Sigmoid colon (tissue), 7 donors: ENCODE data around the gene C2orf42. TPM values are rescaled to one million over a fixed set of nuclear protein-coding genes. Genes with fewer than 3 reads are reported as not detected.
"Not testable (repeated sequence)": the region's sequence is repeated elsewhere in the genome, so short reads cannot be mapped to it uniquely, and the experiment has no call there.

Source experiments
- DNase-seq: peaks from one replicate; pipeline ENCODE4 v3.0.0-alpha.2; 2019
- H3K27ac ChIP-seq, 4 donors: fragments of 200-600 bp; sonication (generic); one replicate each; pipeline ENCODE4 v1.5.1; 2016 to 2019; ENCODE audit warnings: mild to moderate bottlenecking in 1 of 4
- H3K27me3 ChIP-seq, 3 donors: fragments of 200-600 bp; sonication (generic); one replicate each; pipeline ENCODE4 v1.5.1; 2019; ENCODE audit warnings: mild to moderate bottlenecking in 1 of 3
- H3K36me3 ChIP-seq, 4 donors: fragments of 200-600 bp; sonication (generic); one replicate each; pipeline ENCODE4 v1.5.1; 2016 to 2019
- H3K4me1 ChIP-seq, 4 donors: fragments of 200-600 bp; sonication (generic); one replicate each; pipeline ENCODE4 v1.5.1; 2017 to 2019
- H3K4me3 ChIP-seq, 4 donors: fragments of 200-600 bp; sonication (generic); one replicate each; pipeline ENCODE4 v1.5.1; 2017 to 2019; ENCODE audit warnings: mild to moderate bottlenecking in 2 of 4, moderate library complexity in 1 of 4
- H3K9me3 ChIP-seq, 4 donors: fragments of 200-600 bp in 3 of 4; sonication (generic) in 3 of 4; one replicate each; pipeline versions ENCODE4 v1.5.1 to v1.6.1; 2013 to 2019
- CTCF ChIP-seq, 4 experiments: fragments of 450-650 bp in 3 of 4; fragments of 200-600 bp in 1 of 4; IDR thresholded peaks; one replicate each; pipeline ENCODE4 v1.5.1; 2016 to 2019; ENCODE audit warnings: antibody characterized with exemption in 4 of 4, mild to moderate bottlenecking in 3 of 4, moderate library complexity in 2 of 4
- EP300 ChIP-seq, 4 donors: sonication (generic); formaldehyde crosslinking; IDR thresholded peaks; one replicate each; pipeline ENCODE4 v1.6.1; 2017; ENCODE audit warnings: antibody characterized with exemption in 4 of 4
- POLR2A ChIP-seq, 2 donors: fragments of 450-650 bp; IDR thresholded peaks; one replicate each; pipeline ENCODE4 v1.6.1; 2016; ENCODE audit warnings: antibody characterized with exemption in 2 of 2, mild to moderate bottlenecking in 2 of 2, moderate library complexity in 2 of 2
- POLR2AphosphoS5 ChIP-seq, 4 donors: sonication (generic); formaldehyde crosslinking; IDR thresholded peaks; one replicate each; pipeline ENCODE4 v1.6.1; 2017; ENCODE audit warnings: antibody characterized with exemption in 4 of 4
- WGBS, 2 donors: extraction: QIAGEN DNeasy Blood & Tissue Kit; methylation state at CpG; one replicate each; pipeline ENCODE4 v1.1.7; 2013; 5-methylcytosine and 5-hydroxymethylcytosine counted together
- intact Hi-C: fragments of 100-400 bp; cut with DNase I; formaldehyde crosslinking; loops from one replicate; pipeline ENCODE4 v1.15.1; 2023
- polyA plus RNA-seq, 3 donors: library from polyadenylated mRNA; stranded (reverse); fragments of 200-250 nt; gene quantifications; one replicate each; pipeline ENCODE4 v1.2.3, GENCODE V29; 2013
- total RNA-seq, 4 donors: library from RNA; depleted of rRNA; stranded (reverse); fragments of >200 nt; gene quantifications; one replicate each; pipeline ENCODE4 v1.1.0, GENCODE V29; 2016
- donor health status: healthy with polysubstance abuse.
- donor health status: Bipolar disorder and iron deficiency.
- donor health status: healthy.

The C2orf42 gene
- total and polyA plus RNA-seq, 7 donors, result 5.1 to 24.3 (median 8.8) TPM

GRCh38 chr2:70160545-70160944 is 30.3 kb downstream of the C2orf42 start:
- 89 to 90% methylated on average over 6 of the region's 6 CpGs for WGBS, 2 donors
- Histone ChIP-seq H3K4me3 (no peak overlapping the region), H3K4me1 (no peaks in the 10 kb centered on the region), H3K27me3 (no peaks in the 10 kb centered on the region), H3K36me3 (peaks cover 8 to 93% (median 22%) of the 10 kb centered on the region in 4 donors), H3K27ac (no peak overlapping the region), H3K9me3 (no peaks in the 10 kb centered on the region)
- TF ChIP-seq EP300 (IDR thresholded peaks at IDR 0.05) (no peak), POLR2AphosphoS5 (IDR thresholded peaks at IDR 0.05) (no peak), CTCF (IDR thresholded peaks at IDR 0.05) (no peak), POLR2A (IDR thresholded peaks at IDR 0.05) (no peak)
- intact Hi-C loops, result no loop called here
- no peak for DNase-seq

GRCh38 chr2:70149130-70149686 is 41.6 kb downstream of the C2orf42 start:
- 91 to 96% methylated on average over 19 of the region's 19 CpGs for WGBS, 2 donors
- intact Hi-C loops, result loop anchor here (10.0 kb wide), 1 partner anchor 324 kb away; the partner anchor contains the start of gene GMCL1

GRCh38 chr2:70148211-70148760 is 42.5 kb downstream of the C2orf42 start:
- not testable (repeated sequence) for H3K4me3 ChIP-seq, H3K27me3 ChIP-seq, H3K27ac ChIP-seq, H3K9me3 ChIP-seq, DNase-seq, H3K4me1 ChIP-seq
- intact Hi-C loops, result loop anchor here (10.0 kb wide), 1 partner anchor 323 kb away; the partner anchor contains the start of gene GMCL1
- H3K36me3 ChIP-seq, result peaks cover 0 to 18% (median 5%) of the 10 kb centered on the region in 4 donors
- 95 to 96% methylated on average over 25 of the region's 25 CpGs for WGBS, 2 donors

More at GRCh38 chr2:70149130-70149686, 41.6 kb downstream of the C2orf42 start:
- H3K36me3 ChIP-seq, result peaks cover 0 to 18% (median 5%) of the 10 kb centered on the region in 4 donors
- H3K4me3 ChIP-seq, DNase-seq, H3K4me1 ChIP-seq, H3K27me3 ChIP-seq, H3K9me3 ChIP-seq, H3K27ac ChIP-seq: not testable (repeated sequence)

- no peak for DNase-seq
- no peak overlapping the region for H3K4me3 ChIP-seq
- H3K27me3 ChIP-seq, result no peaks in the 10 kb centered on the region
- peaks cover 0 to 20% (median 16%) of the 10 kb centered on the region in 4 donors for H3K4me1 ChIP-seq
- 77 to 82% methylated on average over 9 of the region's 9 CpGs for WGBS, 2 donors
- no peaks in the 10 kb centered on the region for H3K9me3 ChIP-seq
- peaks cover 0 to 8% (median 3%) of the 10 kb centered on the region in 4 donors for H3K36me3 ChIP-seq
- no peak overlapping the region for H3K27ac ChIP-seq
- TF ChIP-seq CTCF (IDR thresholded peaks at IDR 0.05), result no peak
- TF ChIP-seq EP300 (IDR thresholded peaks at IDR 0.05), result no peak
- no peak for TF ChIP-seq POLR2A (IDR thresholded peaks at IDR 0.05)
- TF ChIP-seq POLR2AphosphoS5 (IDR thresholded peaks at IDR 0.05), result no peak
- intact Hi-C loops, result loop anchor here (10.0 kb wide), 1 partner anchor 321 kb away; the partner anchor contains the start of gene GMCL1
These were observed 44.7 kb downstream of the C2orf42 start for GRCh38 chr2:70145851-70146739.

- 96 to 99% methylated on average over 3 of the region's 3 CpGs for WGBS, 2 donors
- intact Hi-C loops, result loop anchor here (10.0 kb wide), 1 partner anchor 320 kb away; the partner anchor contains the start of gene GMCL1
- no peak for TF ChIP-seq POLR2AphosphoS5 (IDR thresholded peaks at IDR 0.05)
- no peak for TF ChIP-seq EP300 (IDR thresholded peaks at IDR 0.05)
- TF ChIP-seq CTCF (IDR thresholded peaks at IDR 0.05), result no peak
- TF ChIP-seq POLR2A (IDR thresholded peaks at IDR 0.05), result no peak
- peaks cover 0 to 5% (median 2%) of the 10 kb centered on the region in 4 donors for H3K36me3 ChIP-seq
- no peak overlapping the region for H3K4me3 ChIP-seq
- no peaks in the 10 kb centered on the region for H3K9me3 ChIP-seq
- DNase-seq, result no peak
- no peaks in the 10 kb centered on the region for H3K27me3 ChIP-seq
- no peak overlapping the region for H3K27ac ChIP-seq
- peaks cover 0 to 24% (median 20%) of the 10 kb centered on the region in 4 donors for H3K4me1 ChIP-seq
These were observed 45.7 kb downstream of the C2orf42 start for GRCh38 chr2:70145144-70145490.
